Activated T-cell treated with anti-CD3 and anti-CD28 coated beads, Interleukin-2, amount 50 U/mL, for 72 hours (primary cell): ENCODE data around the gene MILR1. TPM values are rescaled to one million over a fixed set of nuclear protein-coding genes. Genes with fewer than 3 reads are reported as not detected.
"Not testable (repeated sequence)": the region's sequence is repeated elsewhere in the genome, so short reads cannot be mapped to it uniquely, and the experiment has no call there.

Experiments used
- ATAC-seq, 2 donors: fragments of 150-1000 bp; cut with Tn5 transposase; replicated peaks in 1 of 2; 2 replicates each; pipeline ENCODE4 v1.10.0; 2021; ENCODE audit warnings: moderate library complexity in 2 of 2, mild to moderate bottlenecking in 1 of 2
- DNase-seq, 2 donors: peaks; one replicate each; pipeline ENCODE4 v3.0.0; 2021 to 2022; ENCODE audit warnings: mixed read lengths in 1 of 2
- H3K27ac Mint-ChIP-seq: one replicate; pipeline ENCODE4 v1.8.0; 2022; ENCODE audit warnings: mild to moderate bottlenecking, moderate library complexity, mixed read lengths
- H3K27me3 Mint-ChIP-seq: one replicate; pipeline ENCODE4 v1.8.0; 2022; ENCODE audit warnings: low read depth, mixed read lengths
- H3K36me3 Mint-ChIP-seq, 2 donors: one replicate each; pipeline ENCODE4 v1.8.0; 2022; ENCODE audit warnings: mixed read lengths in 2 of 2, mild to moderate bottlenecking in 1 of 2; ENCODE audit not compliant: insufficient read depth in 2 of 2
- H3K4me1 Mint-ChIP-seq: one replicate; pipeline ENCODE4 v1.8.0; 2022; ENCODE audit warnings: low read depth, mixed read lengths
- H3K4me3 Mint-ChIP-seq, 2 donors: one replicate each; pipeline ENCODE4 v1.8.0; 2022; ENCODE audit warnings: mild to moderate bottlenecking in 2 of 2, mixed read lengths in 2 of 2, moderate library complexity in 2 of 2
- H3K9me3 Mint-ChIP-seq, 2 donors: one replicate each; pipeline ENCODE4 v1.8.0; 2022; ENCODE audit warnings: mixed read lengths in 2 of 2
- total RNA-seq, 2 donors: library from RNA; stranded (reverse); gene quantifications; one replicate each; pipeline ENCODE4 v1.2.3, GENCODE V29; 2022

The MILR1 gene
- total RNA-seq, 2 donors from 2014 or later, result 0.58 TPM; not detected in 1

GRCh38 chr17:64413513-64413912 is 35.4 kb upstream of the MILR1 start:
- DNase-seq (no peak), ATAC-seq (no peak)
- Mint-ChIP-seq H3K4me1 (peaks cover 15% of the 10 kb centered on the region), H3K27ac (no peak overlapping the region), H3K36me3 (no peaks in the 10 kb centered on the region), H3K27me3 (no peaks in the 10 kb centered on the region), H3K4me3 (no peak overlapping the region), H3K9me3 (no peaks in the 10 kb centered on the region)

- H3K9me3 Mint-ChIP-seq, result no peaks in the 10 kb centered on the region
- H3K27ac Mint-ChIP-seq, result no peak overlapping the region
- ATAC-seq (peak; percentile 43 to 58), DNase-seq (peak in 1 of 2 donors; percentile 19)
- H3K36me3 Mint-ChIP-seq, result no peaks in the 10 kb centered on the region
- no peaks in the 10 kb centered on the region for H3K27me3 Mint-ChIP-seq
- H3K4me3 Mint-ChIP-seq, result no peak overlapping the region
- no peaks in the 10 kb centered on the region for H3K4me1 Mint-ChIP-seq
Measured at GRCh38 chr17:64418506-64419339, 30.2 kb upstream of the MILR1 start.

- Mint-ChIP-seq H3K4me1 (no peaks in the 10 kb centered on the region), H3K9me3 (no peaks in the 10 kb centered on the region), H3K27ac (no peak overlapping the region), H3K36me3 (no peaks in the 10 kb centered on the region), H3K4me3 (no peak overlapping the region), H3K27me3 (no peaks in the 10 kb centered on the region)
- peak; percentile 82 to 83 for ATAC-seq
- peak in 1 of 2 donors; percentile 41 for DNase-seq
Measured at GRCh38 chr17:64420143-64420670, 28.7 kb upstream of the MILR1 start.

- H3K9me3 Mint-ChIP-seq, H3K27me3 Mint-ChIP-seq, H3K4me3 Mint-ChIP-seq, ATAC-seq, DNase-seq, H3K4me1 Mint-ChIP-seq, H3K27ac Mint-ChIP-seq, H3K36me3 Mint-ChIP-seq: not testable (repeated sequence)
Measured at GRCh38 chr17:64422121-64422520, 26.8 kb upstream of the MILR1 start.

GRCh38 chr17:64423881-64424280 is 25.0 kb upstream of the MILR1 start:
- Mint-ChIP-seq H3K27me3 (no peaks in the 10 kb centered on the region), H3K9me3 (no peaks in the 10 kb centered on the region), H3K27ac (no peak overlapping the region), H3K4me1 (no peaks in the 10 kb centered on the region), H3K4me3 (no peak overlapping the region), H3K36me3 (no peaks in the 10 kb centered on the region)
- DNase-seq (no peak), ATAC-seq (no peak)

GRCh38 chr17:64424324-64424849 is 24.5 kb upstream of the MILR1 start:
- Mint-ChIP-seq H3K9me3 (no peaks in the 10 kb centered on the region), H3K4me1 (no peaks in the 10 kb centered on the region), H3K4me3 (no peak overlapping the region), H3K27me3 (no peaks in the 10 kb centered on the region), H3K36me3 (no peaks in the 10 kb centered on the region), H3K27ac (no peak overlapping the region)
- ATAC-seq (no peak), DNase-seq (no peak)

- H3K27me3 Mint-ChIP-seq, result no peaks in the 10 kb centered on the region
- no peaks in the 10 kb centered on the region for H3K36me3 Mint-ChIP-seq
- H3K4me3 Mint-ChIP-seq, result no peak overlapping the region
- DNase-seq (no peak), ATAC-seq (no peak)
- no peaks in the 10 kb centered on the region for H3K4me1 Mint-ChIP-seq
- no peaks in the 10 kb centered on the region for H3K9me3 Mint-ChIP-seq
- H3K27ac Mint-ChIP-seq, result no peak overlapping the region
Measured at GRCh38 chr17:64425191-64425590, 23.7 kb upstream of the MILR1 start.

GRCh38 chr17:64426596-64426995 is 22.3 kb upstream of the MILR1 start:
- DNase-seq (no peak), ATAC-seq (no peak)
- no peak overlapping the region for H3K27ac Mint-ChIP-seq
- H3K36me3 Mint-ChIP-seq, result no peaks in the 10 kb centered on the region
- no peaks in the 10 kb centered on the region for H3K27me3 Mint-ChIP-seq
- no peaks in the 10 kb centered on the region for H3K9me3 Mint-ChIP-seq
- no peak overlapping the region for H3K4me3 Mint-ChIP-seq
- H3K4me1 Mint-ChIP-seq, result no peaks in the 10 kb centered on the region

- Mint-ChIP-seq H3K4me1 (no peaks in the 10 kb centered on the region), H3K9me3 (no peaks in the 10 kb centered on the region)
Measured at GRCh38 chr17:64428406-64428805, 20.5 kb upstream of the MILR1 start.

GRCh38 chr17:64430036-64430435 is 18.9 kb upstream of the MILR1 start:
- not testable (repeated sequence) for H3K36me3 Mint-ChIP-seq, H3K27me3 Mint-ChIP-seq, ATAC-seq, H3K4me3 Mint-ChIP-seq, DNase-seq, H3K4me1 Mint-ChIP-seq, H3K27ac Mint-ChIP-seq, H3K9me3 Mint-ChIP-seq

More at GRCh38 chr17:64428406-64428805, 20.5 kb upstream of the MILR1 start:
- Mint-ChIP-seq H3K27me3 (no peaks in the 10 kb centered on the region), H3K36me3 (no peaks in the 10 kb centered on the region), H3K4me3 (no peak overlapping the region), H3K27ac (no peak overlapping the region)
- DNase-seq (no peak), ATAC-seq (no peak)

GRCh38 chr17:64431534-64431933 is 17.4 kb upstream of the MILR1 start:
- ATAC-seq (no peak), DNase-seq (no peak)
- Mint-ChIP-seq H3K4me1 (no peaks in the 10 kb centered on the region), H3K4me3 (no peak overlapping the region), H3K27me3 (no peaks in the 10 kb centered on the region), H3K9me3 (peaks cover 0 to 1% of the 10 kb centered on the region in 2 donors), H3K36me3 (peaks cover 0 to 3% of the 10 kb centered on the region in 2 donors), H3K27ac (no peak overlapping the region)

GRCh38 chr17:64437944-64438525 is 10.9 kb upstream of the MILR1 start:
- ATAC-seq, result no peak
- DNase-seq, result no peak
- peaks cover 19% of the 10 kb centered on the region for H3K4me1 Mint-ChIP-seq
- H3K36me3 Mint-ChIP-seq, result peaks cover 17 to 31% of the 10 kb centered on the region in 2 donors
- H3K27ac Mint-ChIP-seq, result no peak overlapping the region
- H3K9me3 Mint-ChIP-seq, result peaks cover 6 to 20% of the 10 kb centered on the region in 2 donors
- H3K27me3 Mint-ChIP-seq, result no peaks in the 10 kb centered on the region
- H3K4me3 Mint-ChIP-seq, result no peak overlapping the region

GRCh38 chr17:64439521-64439920 is 9.4 kb upstream of the MILR1 start:
- H3K27ac Mint-ChIP-seq, DNase-seq, ATAC-seq, H3K27me3 Mint-ChIP-seq, H3K4me3 Mint-ChIP-seq: not testable (repeated sequence)
- Mint-ChIP-seq H3K4me1 (peaks cover 23% of the 10 kb centered on the region), H3K36me3 (peaks cover 17 to 31% of the 10 kb centered on the region in 2 donors), H3K9me3 (peaks cover 6 to 20% of the 10 kb centered on the region in 2 donors)
